Measurements from ENCODE around the gene GNG12.

DNA sequence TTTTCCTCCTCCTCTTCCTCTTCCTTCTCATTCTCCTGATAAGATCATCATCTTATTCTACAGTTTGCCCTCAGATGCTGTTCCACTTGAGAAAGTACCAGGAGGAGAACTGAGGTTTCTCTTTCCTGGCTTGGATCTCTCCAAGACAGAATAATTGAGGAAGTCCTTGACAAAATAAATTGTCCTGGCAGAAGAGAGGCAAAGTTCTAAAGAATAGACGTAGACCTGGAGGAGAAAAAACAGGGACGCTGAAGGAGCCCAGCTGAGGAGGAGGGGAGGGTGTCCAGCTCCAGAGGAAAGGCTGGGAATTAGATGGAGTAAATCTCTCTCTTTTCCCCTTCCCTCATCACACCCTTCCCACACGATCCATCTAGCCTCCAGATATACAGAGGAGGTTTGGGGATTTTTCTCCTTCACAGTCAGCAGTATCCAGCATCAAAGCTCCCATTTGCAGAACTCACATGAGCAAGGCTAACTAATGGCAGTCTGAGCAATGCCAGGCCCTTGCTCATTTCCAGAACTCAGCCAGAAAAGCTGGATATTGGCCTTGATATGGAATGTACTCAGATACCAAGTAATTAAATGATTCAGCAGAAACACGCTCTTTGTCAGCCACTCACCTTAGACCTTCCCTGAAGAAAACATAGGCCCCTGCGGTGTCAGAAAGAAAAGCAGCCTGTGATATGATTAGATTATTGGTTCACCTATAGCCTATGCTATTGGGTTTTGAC, 5.1 kb upstream of the GNG12 start:
- TF ChIP-seq EZH2 (IDR thresholded peaks at IDR 0.05; ENCODE audit: low read depth) = no peak
- TF ChIP-seq CTCF (conservative IDR thresholded peaks at IDR 0.05) = no peak

All from PC-9 (cell line).